ENCODE data around the gene POM121.
"Not testable (repeated sequence)": the region's sequence is repeated elsewhere in the genome, so short reads cannot be mapped to it uniquely, and the experiment has no call there.

GRCh38 chr7:72942022-72942705, 17.3 kb downstream of the POM121 start:
- TF ChIP-seq POLR2A (IDR thresholded peaks at IDR 0.05; ENCODE audit: low read depth, low read length); POLR2AphosphoS5 (IDR thresholded peaks at IDR 0.05; ENCODE audit: low read depth, low read length); SPI1 (IDR thresholded peaks at IDR 0.05; ENCODE audit: low read depth, low read length); TAF1 (IDR thresholded peaks at IDR 0.05; ENCODE audit: low read depth, low read length); PAX5 (IDR thresholded peaks at IDR 0.05; ENCODE audit: insufficient read depth, low read length, severe bottlenecking); POU2F2 (IDR thresholded peaks at IDR 0.05; ENCODE audit: low read depth, low read length): not testable (repeated sequence)

Data from GM12891 (cell line).